H1 (cell line): Measurements from ENCODE around the gene MEF2C. TPM values are rescaled to one million over a fixed set of nuclear protein-coding genes. Genes with fewer than 3 reads are reported as not detected.

Source experiments
- CTCF ChIA-PET: fragments of 300-600 bp; sonication (Branson Sonifier 250); formaldehyde crosslinking; loops from one replicate; lab custom pipeline; 2021; ENCODE audit not compliant: partially characterized antibody; lab: Charles Lee
- POLR2A ChIA-PET: fragments of 300-600 bp; sonication (Branson Sonifier 250); formaldehyde crosslinking; loops from one replicate; lab custom pipeline; 2021; ENCODE audit warnings: inconsistent platforms; ENCODE audit not compliant: partially characterized antibody; lab: Charles Lee
- DNase-seq, 2 experiments: peaks; one replicate each; pipeline versions ENCODE4 v3.0.0 to v3.0.0-alpha.2; 2010 to 2022; ENCODE audit warnings: low spot score in 2 of 2, low read depth in 1 of 2, mixed read lengths in 1 of 2
- FAIRE-seq: peaks from 2 replicates; lab custom pipeline; 2011; peaks lifted over from hg19 to GRCh38; lab: Jason Lieb, UNC
- H2AFZ ChIP-seq: 2 replicates; pipeline ENCODE4 v1.8.1; 2012; ENCODE audit warnings: low read length, inconsistent platforms
- H2AK5ac ChIP-seq: 2 replicates; pipeline ENCODE4 v1.6.1; 2013; ENCODE audit warnings: low read depth, low read length
- H2BK120ac ChIP-seq: replicated peaks from 2 replicates; pipeline ENCODE3; 2013; ENCODE audit warnings: low read depth, low read length, inconsistent platforms
- H2BK12ac ChIP-seq: 2 replicates; pipeline ENCODE4 v1.6.1; 2013; ENCODE audit warnings: low read depth, low read length
- H2BK15ac ChIP-seq: 2 replicates; pipeline ENCODE4 v1.6.1; 2013; ENCODE audit warnings: low read length
- H2BK20ac ChIP-seq: 2 replicates; pipeline ENCODE4 v1.6.1; 2013; ENCODE audit warnings: low read length
- H2BK5ac ChIP-seq: 2 replicates; pipeline ENCODE4 v1.6.1; 2013; ENCODE audit warnings: low read depth, low read length
- H3K14ac ChIP-seq: 2 replicates; pipeline ENCODE4 v1.6.1; 2013; ENCODE audit warnings: inconsistent platforms; ENCODE audit not compliant: insufficient read length
- H3K18ac ChIP-seq: 2 replicates; pipeline ENCODE4 v1.6.1; 2013; ENCODE audit warnings: low read length; ENCODE audit errors: extremely low read depth
- H3K23ac ChIP-seq: 2 replicates; pipeline ENCODE4 v1.6.1; 2013; ENCODE audit warnings: inconsistent platforms; ENCODE audit not compliant: insufficient read length
- H3K23me2 ChIP-seq: 2 replicates; pipeline ENCODE4 v1.6.1; 2013; ENCODE audit warnings: low read depth, low read length
- H3K27ac ChIP-seq: 2 replicates; pipeline ENCODE4 v1.6.1; 2011; ENCODE audit warnings: low read depth, low read length, inconsistent platforms
- H3K27me3 ChIP-seq, 4 experiments: replicated peaks in 1 of 4; 1 replicate in 1 of 4; 2 replicates in 3 of 4; pipeline versions ENCODE4 v1.6.1 to v1.8.1; 2011 to 2013; ENCODE audit warnings: low read length in 3 of 4, mild to moderate bottlenecking in 3 of 4, inconsistent platforms in 2 of 4, mixed read lengths in 2 of 4, moderate library complexity in 1 of 4; ENCODE audit not compliant: control insufficient read depth in 3 of 4, insufficient read depth in 3 of 4; ENCODE audit errors: extremely low read depth in 1 of 4
- H3K36me3 ChIP-seq, 4 experiments: 2 replicates each; pipeline versions ENCODE4 v1.6.1 to v1.8.1; 2011 to 2013; ENCODE audit warnings: mild to moderate bottlenecking in 4 of 4, low read length in 3 of 4, moderate library complexity in 2 of 4, control low read depth in 1 of 4, inconsistent platforms in 1 of 4; ENCODE audit not compliant: insufficient read depth in 4 of 4, control insufficient read depth in 2 of 4
- H3K4ac ChIP-seq: replicated peaks from 2 replicates; pipeline ENCODE3; 2013; ENCODE audit warnings: low read length, low read depth, mixed read lengths, inconsistent platforms; ENCODE audit not compliant: insufficient read length
- H3K4me1 ChIP-seq, 4 experiments: replicated peaks in 1 of 4; 1 replicate in 1 of 4; 2 replicates in 3 of 4; pipeline versions ENCODE4 v1.6.1 to v1.8.1; 2011 to 2013; ENCODE audit warnings: low read length in 3 of 4, inconsistent platforms in 2 of 4, mixed read lengths in 1 of 4; ENCODE audit not compliant: insufficient read depth in 4 of 4, control insufficient read depth in 3 of 4
- H3K4me2 ChIP-seq, 2 experiments: 2 replicates each; pipeline versions ENCODE4 v1.6.1 to v1.8.1; 2011 to 2013; ENCODE audit warnings: low read depth in 2 of 2, low read length in 2 of 2, control low read depth in 1 of 2, inconsistent platforms in 1 of 2, mild to moderate bottlenecking in 1 of 2; ENCODE audit not compliant: insufficient read depth in 1 of 2
- H3K4me3 ChIP-seq, 4 experiments: fragments of 200-600, 300-600 bp in 1 of 4; sonication (generic), shearing (Covaris generic), sonication (Bioruptor Twin) in 1 of 4; 2 replicates each; pipeline versions ENCODE4 v1.5.1 to v1.8.1; 2011 to 2016; ENCODE audit warnings: low read length in 4 of 4, low read depth in 3 of 4, control low read depth in 2 of 4, inconsistent platforms in 2 of 4, mild to moderate bottlenecking in 2 of 4, mixed read lengths in 1 of 4, moderate library complexity in 1 of 4; ENCODE audit not compliant: insufficient read depth in 2 of 4; ENCODE audit errors: extremely low read depth in 1 of 4
- H3K56ac ChIP-seq: replicated peaks from 2 replicates; pipeline ENCODE3; 2013; ENCODE audit warnings: low read depth, mild to moderate bottlenecking, mixed read lengths, low read length, inconsistent platforms; ENCODE audit not compliant: insufficient read length
- H3K79me1 ChIP-seq: 2 replicates; pipeline ENCODE4 v1.6.1; 2013; ENCODE audit warnings: low read depth, low read length, control low read depth
- H3K79me2 ChIP-seq, 2 experiments: 2 replicates each; pipeline versions ENCODE4 v1.6.1 to v1.8.1; 2012 to 2013; ENCODE audit warnings: low read length in 2 of 2, mild to moderate bottlenecking in 2 of 2, inconsistent platforms in 1 of 2; ENCODE audit not compliant: insufficient read depth in 2 of 2, control insufficient read depth in 1 of 2
- H3K9ac ChIP-seq, 4 experiments: replicated peaks in 1 of 4; 1 replicate in 1 of 4; 2 replicates in 3 of 4; pipeline versions ENCODE4 v1.6.1 to v1.8.1; 2011 to 2013; ENCODE audit warnings: low read depth in 3 of 4, low read length in 3 of 4, control low read depth in 2 of 4, mild to moderate bottlenecking in 2 of 4, moderate library complexity in 2 of 4, inconsistent platforms in 1 of 4; ENCODE audit errors: extremely low read depth in 1 of 4
- H3K9me3 ChIP-seq, 2 experiments: 2 replicates each; pipeline versions ENCODE4 v1.6.1 to v1.8.1; 2012 to 2013; ENCODE audit warnings: mild to moderate bottlenecking in 2 of 2, moderate library complexity in 2 of 2, control low read depth in 1 of 2, inconsistent platforms in 1 of 2, low read depth in 1 of 2, low read length in 1 of 2, mixed read lengths in 1 of 2; ENCODE audit not compliant: insufficient read depth in 2 of 2
- H4K20me1 ChIP-seq, 2 experiments: replicated peaks in 1 of 2; 2 replicates each; pipeline versions ENCODE3 to v1.8.1; 2011 to 2013; ENCODE audit warnings: inconsistent platforms in 2 of 2, low read length in 2 of 2, mild to moderate bottlenecking in 1 of 2; ENCODE audit not compliant: insufficient read depth in 2 of 2, control insufficient read depth in 1 of 2
- H4K5ac ChIP-seq: 2 replicates; pipeline ENCODE4 v1.6.1; 2013; ENCODE audit warnings: low read length, low read depth, mixed read lengths, inconsistent platforms; ENCODE audit not compliant: insufficient read length
- H4K8ac ChIP-seq: 2 replicates; pipeline ENCODE4 v1.8.0; 2013; ENCODE audit warnings: mild to moderate bottlenecking, moderate library complexity, low read length, inconsistent platforms; ENCODE audit not compliant: insufficient read depth; ENCODE audit errors: extremely low read depth
- H4K91ac ChIP-seq: replicated peaks from 2 replicates; pipeline ENCODE3; 2013; ENCODE audit warnings: low read length, mixed read lengths, inconsistent platforms; ENCODE audit not compliant: insufficient read length
- BCL11A ChIP-seq, 2 experiments: IDR thresholded peaks; one replicate each; pipeline ENCODE4 v1.6.1; 2011; ENCODE audit warnings: low read depth in 2 of 2, low read length in 2 of 2, mild to moderate bottlenecking in 2 of 2
- BRCA1 ChIP-seq: IDR thresholded peaks from 2 replicates; pipeline ENCODE4 v1.6.1; 2012; ENCODE audit warnings: low read depth, low read length, improper control_type of control experiment
- CHD1 ChIP-seq: IDR thresholded peaks from 2 replicates; pipeline ENCODE4 v1.6.1; 2012; ENCODE audit warnings: low read depth, low read length, improper control_type of control experiment
- CTBP2 ChIP-seq: IDR thresholded peaks from 2 replicates; pipeline ENCODE4 v1.7.0; 2011; ENCODE audit warnings: borderline replicate concordance, mild to moderate bottlenecking, moderate library complexity, mixed read lengths, low read length; ENCODE audit not compliant: insufficient read depth, insufficient read length
- EGR1 ChIP-seq: IDR thresholded peaks from 2 replicates; pipeline ENCODE4 v1.6.1; 2011; ENCODE audit warnings: low read depth, low read length, borderline replicate concordance
- GABPA ChIP-seq: IDR thresholded peaks from 2 replicates; pipeline ENCODE4 v1.6.1; 2011; ENCODE audit warnings: mild to moderate bottlenecking, low read length, moderate library complexity, borderline replicate concordance; ENCODE audit not compliant: insufficient read depth
- HDAC2 ChIP-seq, 2 experiments: fragments of 300-600 bp in 1 of 2; sonication (generic) in 1 of 2; IDR thresholded peaks; 2 replicates each; pipeline ENCODE4 v1.6.1; 2011 to 2012; ENCODE audit warnings: low read depth in 2 of 2, low read length in 2 of 2, mild to moderate bottlenecking in 2 of 2, moderate library complexity in 2 of 2, borderline replicate concordance in 1 of 2, inconsistent platforms in 1 of 2
- RBBP5 ChIP-seq: IDR thresholded peaks from 2 replicates; pipeline ENCODE4 v1.7.1; 2012; ENCODE audit warnings: low read depth, mild to moderate bottlenecking, inconsistent platforms, low read length, moderate library complexity, borderline replicate concordance
- WGBS, 2 experiments: shearing (Covaris generic) in 1 of 2; methylation state at CpG; one replicate each; pipeline versions ENCODE4 v1.1.6 to v1.1.7; 2013 to 2015; ENCODE audit warnings: low lambda C conversion rate in 2 of 2, mixed read lengths in 2 of 2, inconsistent platforms in 1 of 2, low coverage in 1 of 2, missing lambda C conversion rate in 1 of 2; ENCODE audit not compliant: insufficient replicate concordance in 2 of 2, insufficient coverage in 1 of 2, insufficient read length in 1 of 2; ENCODE audit errors: extremely low coverage in 1 of 2, missing lambda C conversion rate in 1 of 2; 5-methylcytosine and 5-hydroxymethylcytosine counted together
- polyA plus RNA-seq, 7 experiments: library from polyadenylated mRNA; depleted of rRNA in 3 of 7; stranded (reverse) in 5 of 7; unstranded in 2 of 7; fragments of >200 nt in 5 of 7; fragments of 200-250 nt in 2 of 7; gene quantifications; 1 replicate in 5 of 7; 2 replicates in 1 of 7; 4 replicates in 1 of 7; pipeline versions ENCODE4 v1.2.1 to v1.2.3, GENCODE V29; 2011 to 2013; ENCODE audit warnings: missing spikeins in 2 of 7, mixed read lengths in 2 of 7
- total RNA-seq: library from RNA; stranded (reverse); fragmentation: NEBNext Ultra II Directional; extraction: Animal tissue kit (Norgen Biotek cat#: 25700); gene quantifications from 2 replicates; pipeline ENCODE4 v1.2.1, GENCODE V29; 2021
- TF ChIP-seq, protein P1 (sequence below): IDR thresholded peaks from 2 replicates; pipeline ENCODE4 v1.6.1; 2011; ENCODE audit warnings: low read length, improper control_type of control experiment

The MEF2C gene
- total and polyA plus RNA-seq, 2 of the 8 experiments (the other 6 are each of a cell fraction or from before 2014, with no cell fraction given) = 0.59 to 0.99 TPM

DNA sequence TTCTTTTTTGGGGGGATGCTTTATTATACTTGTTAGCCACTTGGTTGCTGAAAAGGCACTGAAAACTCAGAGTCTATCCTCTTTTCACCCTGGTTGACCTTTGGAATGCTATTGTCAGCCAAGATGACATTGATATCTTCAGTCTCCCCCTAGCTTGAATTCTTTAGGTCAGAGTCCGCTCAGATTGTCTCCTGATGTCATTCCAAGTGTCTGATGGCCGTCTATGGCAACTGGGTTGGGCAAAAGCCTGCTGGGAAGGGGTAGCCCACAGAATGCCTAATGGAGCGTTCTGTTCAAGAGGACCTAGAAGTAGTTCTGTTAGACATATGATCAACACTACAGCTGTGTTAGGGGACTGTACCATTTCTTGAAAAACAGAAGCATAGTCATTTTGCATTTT, 9.7 kb upstream of the MEF2C start:
- H4K8ac ChIP-seq = no peak overlapping the region
- POLR2A ChIA-PET = no interaction called here
- no peak overlapping the region for H4K91ac ChIP-seq
- DNase-seq (no peak), FAIRE-seq (no peak)
- H3K27ac ChIP-seq = no peak overlapping the region
- no peak for TF ChIP-seq CTBP2
- TF ChIP-seq HDAC2 (IDR thresholded peaks at IDR 0.05; ENCODE audit: borderline replicate concordance in 1 of 2, low read depth in 2 of 2, low read length in 2 of 2) = no peak
- no peak for TF ChIP-seq BCL11A (IDR thresholded peaks at IDR 0.05; ENCODE audit: low read depth in 2 of 2, low read length in 2 of 2)
- TF ChIP-seq RBBP5 = no peak
- TF ChIP-seq EGR1 = no peak
- TF ChIP-seq GABPA = no peak
- TF ChIP-seq CHD1 = no peak
- TF ChIP-seq BRCA1 = no peak
- TF ChIP-seq, protein P1, sequence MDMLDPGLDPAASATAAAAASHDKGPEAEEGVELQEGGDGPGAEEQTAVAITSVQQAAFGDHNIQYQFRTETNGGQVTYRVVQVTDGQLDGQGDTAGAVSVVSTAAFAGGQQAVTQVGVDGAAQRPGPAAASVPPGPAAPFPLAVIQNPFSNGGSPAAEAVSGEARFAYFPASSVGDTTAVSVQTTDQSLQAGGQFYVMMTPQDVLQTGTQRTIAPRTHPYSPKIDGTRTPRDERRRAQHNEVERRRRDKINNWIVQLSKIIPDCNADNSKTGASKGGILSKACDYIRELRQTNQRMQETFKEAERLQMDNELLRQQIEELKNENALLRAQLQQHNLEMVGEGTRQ = no peak
- no peak overlapping the region for H2AK5ac ChIP-seq
- CTCF ChIA-PET = interaction anchor here (0.6 kb wide), 1 partner anchor 105 kb away, joined by 3 read pairs; no protein-coding TSS in a partner anchor
- H3K9ac ChIP-seq = no peak overlapping the region
- H2BK20ac ChIP-seq = no peak overlapping the region
- H3K9me3 ChIP-seq = no peaks in the 10 kb centered on the region
- H3K27me3 ChIP-seq = peaks cover 0 to 23% (median 6%) of the 10 kb centered on the region in 4 experiments; a peak in 6 of 7 replicates
- no peaks in the 10 kb centered on the region for H3K36me3 ChIP-seq
- H3K23ac ChIP-seq = no peak overlapping the region
- H3K4me1 ChIP-seq = peaks cover 0 to 5% (median 1%) of the 10 kb centered on the region in 4 experiments; a peak in 3 of 7 replicates
- H3K4ac ChIP-seq = no peak overlapping the region
- H2BK15ac ChIP-seq = no peak overlapping the region
- H4K20me1 ChIP-seq = no peaks in the 10 kb centered on the region
- no peaks in the 10 kb centered on the region for H3K79me2 ChIP-seq
- no peak overlapping the region for H3K4me2 ChIP-seq
- WGBS, 2 experiments = 89% methylated on average over 3 of the region's 3 CpGs; no CpG with 5 or more reads in 1 of the 2 experiments
- H4K5ac ChIP-seq = no peak overlapping the region
- H3K4me3 ChIP-seq = no peak overlapping the region
- H3K14ac ChIP-seq = no peak overlapping the region
- H3K18ac ChIP-seq = no peak overlapping the region
- no peak overlapping the region for H2AFZ ChIP-seq
- no peak overlapping the region for H3K56ac ChIP-seq
- no peak overlapping the region for H2BK5ac ChIP-seq
- H3K79me1 ChIP-seq = no peaks in the 10 kb centered on the region
- H3K23me2 ChIP-seq = peaks cover 7% of the 10 kb centered on the region; the same call in 1 of the 2 replicates
- H2BK120ac ChIP-seq = no peak overlapping the region
- H2BK12ac ChIP-seq = no peak overlapping the region
